ENCODE data around the gene TENT5A.

DNA sequence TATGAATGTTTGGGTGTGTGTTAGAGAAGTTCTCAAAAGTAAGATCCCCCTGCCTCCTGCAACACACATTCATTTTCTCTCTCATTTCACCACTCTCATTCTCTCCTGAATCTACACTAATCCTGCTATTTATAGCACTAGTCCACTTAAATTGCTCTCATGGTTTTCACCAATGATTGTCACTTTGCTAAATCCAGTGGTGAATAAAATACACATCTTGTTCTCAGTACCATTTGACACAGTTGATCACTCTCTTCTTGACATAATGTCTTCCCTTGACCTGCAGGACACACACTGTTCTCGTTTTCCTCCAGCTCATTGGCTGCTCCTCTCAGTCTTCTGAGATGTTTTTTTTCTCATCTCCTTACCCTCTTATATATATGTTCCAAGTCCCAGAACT lies 32.1 kb downstream of the TENT5A start:
- TF ChIP-seq MAX (IDR thresholded peaks at IDR 0.05) (no peak), EGR1 (IDR thresholded peaks at IDR 0.05; ENCODE audit: low read depth in 2 of 2) (no peak)

Data from liver (tissue), 2 donors.